Cardiac muscle cell (in vitro differentiated cells and primary cell): ENCODE measurements around the gene DNAJB13. TPM values are rescaled to one million over a fixed set of nuclear protein-coding genes. Genes with fewer than 3 reads are reported as not detected.

ENCODE experiments used
- DNase-seq, 2 donors: peaks; one replicate each; pipeline versions ENCODE4 v3.0.0 to v3.0.0-alpha.2; 2010 to 2017; ENCODE audit warnings: low read depth in 1 of 2, low spot score in 1 of 2
- H3K27ac ChIP-seq: fragments of 200-600 bp; sonication (generic); 2 replicates; pipeline ENCODE4 v1.5.1; 2016
- H3K27me3 ChIP-seq: fragments of 200-600 bp; sonication (generic); 2 replicates; pipeline ENCODE4 v1.6.0; 2016; ENCODE audit warnings: control low read depth
- H3K36me3 ChIP-seq: fragments of 200-600 bp; sonication (generic); 2 replicates; pipeline ENCODE4 v1.5.1; 2016; ENCODE audit warnings: control low read depth
- H3K4me1 ChIP-seq: fragments of 200-600 bp; sonication (generic); 2 replicates; pipeline ENCODE4 v1.8.1; 2017; ENCODE audit warnings: low read depth, mild to moderate bottlenecking, mixed run types
- H3K4me3 ChIP-seq: fragments of 200-600 bp; sonication (generic); 2 replicates; pipeline ENCODE4 v1.5.1; 2016; ENCODE audit warnings: mild to moderate bottlenecking
- H3K9me3 ChIP-seq: fragments of 200-600 bp; sonication (generic); 2 replicates; pipeline ENCODE4 v1.5.1; 2017; ENCODE audit warnings: low read depth, mild to moderate bottlenecking, control low read depth
- polyA plus RNA-seq: library from polyadenylated mRNA; unstranded; fragments of >200 nt; fragmentation: Nextera tagmentation; extraction: Ambion mirVana; gene quantifications from 2 replicates; pipeline ENCODE4 v1.2.1, GENCODE V29; 2016
- total RNA-seq: library from RNA; depleted of rRNA; stranded (reverse); fragments of >200 nt; gene quantifications from 2 replicates; pipeline ENCODE4 v1.2.3, GENCODE V29; 2016
- TF ChIP-seq, protein P1 (sequence below): IDR thresholded peaks from 2 replicates; pipeline ENCODE4 v1.5.1; 2012; ENCODE audit warnings: low read depth, mild to moderate bottlenecking, low read length

Gene DNAJB13
- total and polyA plus RNA-seq, 2 experiments from 2014 or later = 0.24 TPM; not detected in 1

DNA sequence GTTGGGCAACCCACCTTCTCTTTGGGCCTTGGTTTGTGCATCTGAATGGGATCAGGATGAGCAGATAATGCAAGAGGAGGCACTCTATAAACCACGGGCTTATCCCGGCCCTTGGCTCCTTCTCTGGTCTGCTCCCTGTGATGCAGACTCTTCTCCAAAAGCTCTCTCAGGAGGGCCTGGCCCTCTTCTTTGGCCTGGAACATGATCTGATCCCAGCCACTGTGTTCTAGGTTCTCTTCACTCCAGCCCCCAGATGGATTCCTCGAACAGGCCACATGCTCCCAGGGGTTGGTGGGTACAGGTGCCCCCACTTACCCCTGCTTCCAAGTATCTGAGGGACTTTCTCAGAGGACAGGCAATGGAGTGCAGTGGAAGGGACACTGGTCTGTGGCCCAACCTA is 66.8 kb downstream of the DNAJB13 start:
- Histone ChIP-seq H3K4me3 (no peak overlapping the region), H3K27ac (no peak overlapping the region), H3K4me1 (peaks cover 13% of the 10 kb centered on the region), H3K9me3 (no peaks in the 10 kb centered on the region), H3K36me3 (no peaks in the 10 kb centered on the region), H3K27me3 (no peaks in the 10 kb centered on the region)
- no peak for DNase-seq
- TF ChIP-seq, protein P1, sequence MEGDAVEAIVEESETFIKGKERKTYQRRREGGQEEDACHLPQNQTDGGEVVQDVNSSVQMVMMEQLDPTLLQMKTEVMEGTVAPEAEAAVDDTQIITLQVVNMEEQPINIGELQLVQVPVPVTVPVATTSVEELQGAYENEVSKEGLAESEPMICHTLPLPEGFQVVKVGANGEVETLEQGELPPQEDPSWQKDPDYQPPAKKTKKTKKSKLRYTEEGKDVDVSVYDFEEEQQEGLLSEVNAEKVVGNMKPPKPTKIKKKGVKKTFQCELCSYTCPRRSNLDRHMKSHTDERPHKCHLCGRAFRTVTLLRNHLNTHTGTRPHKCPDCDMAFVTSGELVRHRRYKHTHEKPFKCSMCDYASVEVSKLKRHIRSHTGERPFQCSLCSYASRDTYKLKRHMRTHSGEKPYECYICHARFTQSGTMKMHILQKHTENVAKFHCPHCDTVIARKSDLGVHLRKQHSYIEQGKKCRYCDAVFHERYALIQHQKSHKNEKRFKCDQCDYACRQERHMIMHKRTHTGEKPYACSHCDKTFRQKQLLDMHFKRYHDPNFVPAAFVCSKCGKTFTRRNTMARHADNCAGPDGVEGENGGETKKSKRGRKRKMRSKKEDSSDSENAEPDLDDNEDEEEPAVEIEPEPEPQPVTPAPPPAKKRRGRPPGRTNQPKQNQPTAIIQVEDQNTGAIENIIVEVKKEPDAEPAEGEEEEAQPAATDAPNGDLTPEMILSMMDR = no peak

DNA sequence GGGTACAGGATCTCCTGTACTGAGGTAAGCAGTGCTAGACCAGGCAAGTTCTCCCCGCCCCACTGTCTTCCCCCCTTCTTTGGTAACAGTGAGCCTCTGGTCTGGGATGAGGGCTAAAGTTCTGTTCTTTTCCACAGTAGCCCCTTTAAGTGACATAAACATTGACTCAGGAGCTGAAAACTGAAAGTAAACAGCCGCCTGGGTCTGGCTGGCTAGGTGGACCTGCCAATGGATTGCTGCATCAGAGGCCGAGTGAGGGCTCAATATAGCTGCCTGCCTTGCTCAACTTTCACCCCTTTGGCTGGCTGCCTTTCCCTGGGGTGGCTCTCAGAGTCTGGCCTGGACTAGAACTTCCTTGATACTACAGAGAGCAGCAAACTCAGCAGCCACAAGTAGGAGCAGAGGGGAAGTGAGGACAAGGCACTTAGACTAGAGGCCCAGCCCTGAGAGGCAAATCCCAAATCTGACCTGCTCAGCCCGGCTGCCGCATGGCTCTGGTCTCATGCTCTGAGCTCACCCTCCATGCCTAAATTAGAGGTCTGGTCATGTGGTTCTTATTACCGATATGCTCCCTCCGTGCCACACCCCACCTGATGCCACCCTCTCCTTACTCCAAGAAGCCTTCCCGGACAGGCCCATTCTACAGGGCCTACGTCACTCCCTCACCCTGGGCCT is 67.6 kb downstream of the DNAJB13 start:
- H3K36me3 ChIP-seq = no peaks in the 10 kb centered on the region
- peak; percentile 33 to 98 for DNase-seq
- H3K27ac ChIP-seq = peak overlapping the region; percentile 35
- H3K27me3 ChIP-seq = no peaks in the 10 kb centered on the region
- no peaks in the 10 kb centered on the region for H3K9me3 ChIP-seq
- no peak overlapping the region for H3K4me3 ChIP-seq
- H3K4me1 ChIP-seq = peaks cover 13% of the 10 kb centered on the region
- TF ChIP-seq, protein P1 = no peak

DNA sequence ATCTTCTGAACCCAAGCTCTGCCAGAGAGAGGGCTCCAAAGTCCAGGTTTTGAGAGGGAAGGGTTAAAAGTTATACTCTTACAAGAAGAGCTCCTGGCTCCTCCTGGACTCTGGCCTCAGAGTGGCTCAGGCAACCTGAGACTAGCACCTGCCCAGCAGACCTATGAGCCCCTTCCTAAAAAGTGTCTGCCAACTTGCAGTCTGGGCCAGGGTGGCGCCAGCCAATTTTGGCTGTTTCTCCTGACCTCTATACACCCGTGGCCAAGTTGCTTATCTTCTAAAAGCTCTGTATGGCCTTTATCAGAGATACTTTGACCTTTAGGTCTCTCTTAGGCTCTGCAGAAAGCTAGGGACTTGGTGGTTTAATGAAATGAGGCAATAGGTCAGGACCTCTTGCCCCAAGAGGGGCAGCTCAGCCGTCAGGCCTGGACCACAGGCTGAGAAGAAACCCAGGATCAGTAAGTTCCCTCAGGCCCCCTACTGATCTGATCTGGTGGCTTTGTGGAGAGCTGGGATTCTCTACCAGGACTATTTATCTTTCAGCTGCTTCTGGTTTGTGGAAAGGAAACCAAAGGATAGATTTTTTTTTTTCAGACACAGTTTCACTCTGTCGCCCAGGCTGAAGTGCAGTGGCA is 68.4 kb downstream of the DNAJB13 start:
- Histone ChIP-seq H3K27me3 (no peaks in the 10 kb centered on the region), H3K36me3 (no peaks in the 10 kb centered on the region), H3K4me3 (no peak overlapping the region), H3K9me3 (no peaks in the 10 kb centered on the region), H3K27ac (peak overlapping the region; percentile 25), H3K4me1 (peaks cover 13% of the 10 kb centered on the region)
- TF ChIP-seq, protein P1 = no peak
- DNase-seq = no peak

DNA sequence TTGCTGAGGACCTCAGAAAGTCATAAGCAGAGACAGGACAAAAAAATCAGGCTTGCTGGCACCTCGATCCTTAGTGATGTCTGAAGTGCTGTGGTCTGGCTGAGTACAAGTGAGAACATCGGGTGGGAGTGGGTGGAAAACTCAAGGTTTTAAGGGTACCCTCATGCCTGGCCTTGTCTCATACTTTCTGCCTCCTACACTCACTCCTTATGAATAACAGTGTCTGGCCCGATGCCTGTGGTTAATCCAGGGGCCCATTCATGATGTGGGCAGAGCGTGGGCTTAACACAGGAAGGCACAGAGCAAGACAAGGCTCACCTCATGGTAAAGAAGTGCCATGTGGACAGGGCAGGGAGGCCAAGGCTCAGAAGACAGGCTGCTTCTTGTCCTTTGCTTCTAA is 69.0 kb downstream of the DNAJB13 start:
- TF ChIP-seq, protein P1 = no peak
- Histone ChIP-seq H3K4me1 (peaks cover 13% of the 10 kb centered on the region), H3K4me3 (no peak overlapping the region), H3K36me3 (no peaks in the 10 kb centered on the region), H3K27ac (no peak overlapping the region), H3K9me3 (no peaks in the 10 kb centered on the region), H3K27me3 (no peaks in the 10 kb centered on the region)
- no peak for DNase-seq

Other genes starting within 250 kb of the DNAJB13 start
- 173 and 218 TPM in 2 replicates for gene RAB6A, start 190.0 kb upstream of the DNAJB13 start, total RNA-seq
- 110 and 119 TPM in 2 replicates for gene RAB6A, start 190.0 kb upstream of the DNAJB13 start, polyA plus RNA-seq
- gene MRPL48, start 163.2 kb upstream of the DNAJB13 start, total RNA-seq = 18.2 and 32.0 TPM in 2 replicates
- 65.9 and 72.9 TPM in 2 replicates for gene MRPL48, start 163.2 kb upstream of the DNAJB13 start, polyA plus RNA-seq
- gene COA4, start 74.2 kb upstream of the DNAJB13 start, total RNA-seq = 113 and 147 TPM in 2 replicates
- 106 and 114 TPM in 2 replicates for gene COA4, start 74.2 kb upstream of the DNAJB13 start, polyA plus RNA-seq
- 40.8 and 63.9 TPM in 2 replicates for gene PAAF1, start 74.0 kb upstream of the DNAJB13 start, total RNA-seq
- 97.2 and 99.3 TPM in 2 replicates for gene PAAF1, start 74.0 kb upstream of the DNAJB13 start, polyA plus RNA-seq
- 4.7 and 25.9 TPM in 2 replicates for gene UCP2, start 31.8 kb downstream of the DNAJB13 start, total RNA-seq
- gene UCP2, start 31.8 kb downstream of the DNAJB13 start, polyA plus RNA-seq = 34.8 and 57.8 TPM in 2 replicates
- gene UCP3, start 58.1 kb downstream of the DNAJB13 start, total RNA-seq = 1.6 and 2.0 TPM in 2 replicates
- 0.59 and 0.95 TPM in 2 replicates for gene UCP3, start 58.1 kb downstream of the DNAJB13 start, polyA plus RNA-seq
- gene C2CD3, start 220.0 kb downstream of the DNAJB13 start, total RNA-seq = 13.3 and 23.0 TPM in 2 replicates
- gene C2CD3, start 220.0 kb downstream of the DNAJB13 start, polyA plus RNA-seq = 10.2 and 11.8 TPM in 2 replicates
- gene PPME1, start 220.3 kb downstream of the DNAJB13 start, total RNA-seq = 55.2 and 62.1 TPM in 2 replicates
- 109 TPM in 2 replicates for gene PPME1, start 220.3 kb downstream of the DNAJB13 start, polyA plus RNA-seq